ENCODE measurements around the gene CCDC97.

The CCDC97 gene

GRCh38 chr19:41310033-41310831 is at the start of gene CCDC97:
Gene CCDC97 (plus strand): TSS chr19:41310172. CDS start chr19:41310311, 139 bp downstream.
- TF ChIP-seq, protein P1, sequence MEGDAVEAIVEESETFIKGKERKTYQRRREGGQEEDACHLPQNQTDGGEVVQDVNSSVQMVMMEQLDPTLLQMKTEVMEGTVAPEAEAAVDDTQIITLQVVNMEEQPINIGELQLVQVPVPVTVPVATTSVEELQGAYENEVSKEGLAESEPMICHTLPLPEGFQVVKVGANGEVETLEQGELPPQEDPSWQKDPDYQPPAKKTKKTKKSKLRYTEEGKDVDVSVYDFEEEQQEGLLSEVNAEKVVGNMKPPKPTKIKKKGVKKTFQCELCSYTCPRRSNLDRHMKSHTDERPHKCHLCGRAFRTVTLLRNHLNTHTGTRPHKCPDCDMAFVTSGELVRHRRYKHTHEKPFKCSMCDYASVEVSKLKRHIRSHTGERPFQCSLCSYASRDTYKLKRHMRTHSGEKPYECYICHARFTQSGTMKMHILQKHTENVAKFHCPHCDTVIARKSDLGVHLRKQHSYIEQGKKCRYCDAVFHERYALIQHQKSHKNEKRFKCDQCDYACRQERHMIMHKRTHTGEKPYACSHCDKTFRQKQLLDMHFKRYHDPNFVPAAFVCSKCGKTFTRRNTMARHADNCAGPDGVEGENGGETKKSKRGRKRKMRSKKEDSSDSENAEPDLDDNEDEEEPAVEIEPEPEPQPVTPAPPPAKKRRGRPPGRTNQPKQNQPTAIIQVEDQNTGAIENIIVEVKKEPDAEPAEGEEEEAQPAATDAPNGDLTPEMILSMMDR (IDR thresholded peaks at IDR 0.05; ENCODE audit: low read depth, low read length, missing control alignments), result no peak
- peak; percentile 66 for DNase-seq (ENCODE audit: low read depth)
- H3K4me3 ChIP-seq (ENCODE audit: low read depth, low read length), result peak within 1 kb of the TSS; percentile 89
- in situ Hi-C loops (cut with HindIII; ENCODE audit: low sequenced_read_pairs), result no loop called here

GRCh38 chr19:41261474-41262190 is 48.3 kb upstream of the CCDC97 start:
- DNase-seq (ENCODE audit: low read depth), result no peak
- in situ Hi-C loops (cut with HindIII; ENCODE audit: low sequenced_read_pairs), result no loop called here

GRCh38 chr19:41263042-41263849 is 46.7 kb upstream of the CCDC97 start:
- H3K4me3 ChIP-seq (ENCODE audit: low read depth, low read length), result peak overlapping the region; percentile 76
- in situ Hi-C loops (cut with HindIII; ENCODE audit: low sequenced_read_pairs), result no loop called here
- TF ChIP-seq, protein P1 (IDR thresholded peaks at IDR 0.05; ENCODE audit: low read depth, low read length, missing control alignments), result no peak
- peak; percentile 44 for DNase-seq (ENCODE audit: low read depth)

More at GRCh38 chr19:41261474-41262190, 48.3 kb upstream of the CCDC97 start:
- TF ChIP-seq, protein P1 (IDR thresholded peaks at IDR 0.05; ENCODE audit: low read depth, low read length, missing control alignments), result no peak
- peak overlapping the region; percentile 76 for H3K4me3 ChIP-seq (ENCODE audit: low read depth, low read length)

DNA sequence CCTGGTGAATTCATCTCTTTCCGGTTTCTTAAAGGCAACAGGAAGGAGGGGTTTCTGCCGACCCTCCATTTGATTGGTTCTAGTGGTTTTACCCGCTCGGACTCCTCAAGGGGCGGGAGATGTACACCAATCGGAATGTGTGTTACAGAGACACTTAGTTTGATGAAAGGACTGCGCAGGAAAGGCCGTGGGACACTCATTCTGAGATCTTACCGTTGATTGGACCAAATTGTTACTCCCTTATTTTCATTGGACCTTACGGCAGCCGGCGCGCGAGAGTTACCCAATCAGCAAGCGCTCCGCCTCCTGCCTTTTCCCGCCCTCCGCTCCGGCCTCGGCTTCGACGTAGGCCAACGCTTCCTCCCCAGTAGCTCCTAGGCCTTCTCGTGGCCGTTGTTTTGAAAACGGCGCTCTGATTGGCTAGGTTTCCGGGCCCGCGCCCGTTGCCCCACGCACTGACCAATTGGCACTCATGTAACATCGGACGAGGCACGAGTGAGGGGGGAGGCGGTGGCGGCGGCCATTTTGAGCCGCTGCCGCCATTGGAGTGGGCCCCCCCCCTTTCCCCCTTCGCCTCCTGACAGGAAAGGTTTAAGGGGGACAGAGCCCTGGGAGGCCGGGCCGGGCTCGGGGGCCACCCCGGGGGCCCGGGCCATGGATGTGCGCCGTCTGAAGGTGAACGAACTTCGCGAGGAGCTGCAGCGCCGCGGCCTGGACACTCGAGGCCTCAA is 46.0 kb upstream of the CCDC97 start, which contains the start of gene HNRNPUL1:
Gene HNRNPUL1 (plus strand): TSS at position 523 of the 731 bp plus-strand sequence. CDS start 132 bp downstream, at position 655.
- in situ Hi-C loops (cut with HindIII; ENCODE audit: low sequenced_read_pairs), result no loop called here

GRCh38 chr19:41264581-41265394 is 45.2 kb upstream of the CCDC97 start:
- in situ Hi-C loops (cut with HindIII; ENCODE audit: low sequenced_read_pairs), result no loop called here
- H3K4me3 ChIP-seq (ENCODE audit: low read depth, low read length), result peak overlapping the region; percentile 86
- TF ChIP-seq, protein P1 (IDR thresholded peaks at IDR 0.05; ENCODE audit: low read depth, low read length, missing control alignments), result no peak
- DNase-seq (ENCODE audit: low read depth), result no peak

More for the DNA sequence above, 46.0 kb upstream of the CCDC97 start, which contains the start of gene HNRNPUL1:
- TF ChIP-seq, protein P1 (IDR thresholded peaks at IDR 0.05; ENCODE audit: low read depth, low read length, missing control alignments), result peak; percentile 38
- H3K4me3 ChIP-seq (ENCODE audit: low read depth, low read length), result peak within 1 kb of the TSS; percentile 86
- DNase-seq (ENCODE audit: low read depth), result peak; percentile 100

Data from astrocyte of the cerebellum (primary cell).